ENCODE results near the gene ZNF555.

The ZNF555 gene

DNA sequence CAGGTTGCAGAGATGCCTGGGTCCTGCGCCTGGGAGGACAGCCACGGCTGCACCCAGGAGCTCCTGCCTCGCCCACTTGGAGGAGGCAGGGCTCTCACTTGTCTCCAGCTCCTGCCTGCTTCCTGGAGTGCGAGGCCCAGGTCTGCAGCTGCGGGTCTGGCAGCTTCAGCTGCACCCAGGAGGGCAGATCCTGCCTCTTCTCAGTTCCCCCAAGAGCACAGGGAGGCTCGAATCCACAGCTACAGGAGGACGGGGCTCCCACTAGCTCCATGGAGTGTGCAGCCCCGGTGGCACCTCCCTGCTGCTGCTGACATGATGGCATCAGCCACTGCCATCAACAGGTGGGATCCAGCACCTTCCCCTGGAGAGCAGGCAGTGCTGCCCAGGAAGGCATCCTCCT is 17.1 kb upstream of the ZNF555 start:
- DNase-seq (ENCODE audit: low read depth, low spot score) = no peak

DNA sequence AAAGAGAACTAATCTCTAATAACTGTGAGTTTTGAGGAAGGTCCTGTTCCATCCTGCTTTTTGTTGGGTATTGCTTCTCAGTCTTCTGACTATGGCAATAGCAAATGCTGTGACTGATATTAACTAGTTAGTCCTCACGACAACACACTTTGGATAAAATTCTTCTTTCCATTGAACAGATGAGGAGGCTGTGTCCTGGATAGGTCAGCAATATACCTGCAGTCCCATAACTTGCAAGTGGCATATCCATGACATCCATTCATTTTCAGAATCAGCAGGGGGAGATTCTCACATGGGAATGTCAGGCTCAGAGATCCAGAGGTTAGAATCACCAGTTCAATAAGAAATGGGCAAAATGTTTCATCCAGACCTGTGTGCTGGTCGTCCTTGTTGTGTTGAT is 14.3 kb upstream of the ZNF555 start:
- DNase-seq (ENCODE audit: low read depth, low spot score) = no peak

GRCh38 chr19:2827840-2828489 is 13.3 kb upstream of the ZNF555 start:
- DNase-seq (ENCODE audit: low read depth, low spot score) = no peak

DNA sequence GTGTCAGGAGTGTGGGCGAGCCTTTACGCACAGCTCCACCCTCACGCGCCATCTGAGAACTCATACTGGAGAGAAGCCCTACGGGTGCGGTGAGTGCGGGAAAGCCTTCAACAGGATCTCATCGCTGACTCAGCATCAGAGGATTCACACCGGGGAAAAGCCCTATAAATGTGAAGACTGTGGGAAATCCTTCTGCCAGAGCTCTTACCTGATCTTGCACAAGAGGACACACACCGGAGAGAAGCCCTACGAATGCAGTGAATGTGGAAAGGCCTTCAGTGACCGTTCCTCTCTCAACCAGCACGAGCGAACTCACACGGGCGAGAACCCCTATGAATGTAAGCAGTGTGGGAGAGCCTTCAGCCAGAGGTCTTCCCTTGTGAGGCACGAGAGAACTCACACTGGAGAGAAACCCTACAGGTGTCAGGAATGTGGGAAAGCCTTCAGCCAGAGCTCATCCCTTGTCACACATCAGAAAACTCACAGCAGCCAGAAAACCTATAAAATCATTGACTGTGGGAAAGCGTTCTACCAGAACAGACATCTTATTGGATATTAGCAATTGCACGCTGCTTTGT is 6.9 kb upstream of the ZNF555 start:
- DNase-seq (ENCODE audit: low read depth, low spot score) = no peak

GRCh38 chr19:2837430-2837829 is 3.8 kb upstream of the ZNF555 start:
- no peak for DNase-seq (ENCODE audit: low read depth, low spot score)

GRCh38 chr19:2841855-2842574 is 740 bp downstream of the ZNF555 start:
- no peak for DNase-seq (ENCODE audit: low read depth, low spot score)

GRCh38 chr19:2845107-2845506 is 3.8 kb downstream of the ZNF555 start:
- DNase-seq (ENCODE audit: low read depth, low spot score) = no peak

DNA sequence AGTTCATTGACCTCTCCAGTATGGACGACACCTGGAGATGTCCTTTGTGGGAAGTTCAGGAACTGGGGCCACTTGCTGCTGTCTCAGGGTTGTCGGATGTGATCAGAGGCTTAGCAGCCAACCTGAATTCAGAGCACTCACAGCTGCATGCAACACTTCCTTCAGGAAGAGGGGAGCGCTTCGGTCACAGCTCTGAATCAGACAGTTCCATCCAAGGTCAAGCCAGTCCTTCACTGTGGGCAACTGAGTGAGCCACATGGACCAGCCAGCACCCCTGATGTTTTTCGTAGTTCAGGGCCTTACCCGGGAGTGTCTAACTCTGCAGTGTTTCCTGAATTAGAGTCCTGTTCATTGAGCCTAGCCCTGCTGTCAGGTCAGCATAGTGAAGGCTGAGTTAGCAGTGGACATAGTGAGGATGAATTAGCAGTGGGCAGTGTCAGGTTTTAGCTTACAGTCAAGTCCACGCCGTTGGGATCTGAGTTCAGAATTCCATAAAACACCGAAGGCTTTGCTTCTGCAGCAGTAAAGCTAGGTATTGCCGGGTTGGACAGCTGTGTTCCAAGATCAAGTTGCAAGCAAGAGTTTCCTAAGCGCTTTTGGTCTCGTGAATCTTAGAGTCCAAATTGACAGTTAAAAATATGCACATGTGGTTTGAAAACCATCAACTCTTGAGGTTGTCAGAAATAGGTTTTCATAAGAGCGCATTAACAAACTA is 5.1 kb downstream of the ZNF555 start:
- no peak for DNase-seq (ENCODE audit: low read depth, low spot score)

- no peak for DNase-seq (ENCODE audit: low read depth, low spot score)
These were observed 6.2 kb downstream of the ZNF555 start for GRCh38 chr19:2847507-2847906.

DNA sequence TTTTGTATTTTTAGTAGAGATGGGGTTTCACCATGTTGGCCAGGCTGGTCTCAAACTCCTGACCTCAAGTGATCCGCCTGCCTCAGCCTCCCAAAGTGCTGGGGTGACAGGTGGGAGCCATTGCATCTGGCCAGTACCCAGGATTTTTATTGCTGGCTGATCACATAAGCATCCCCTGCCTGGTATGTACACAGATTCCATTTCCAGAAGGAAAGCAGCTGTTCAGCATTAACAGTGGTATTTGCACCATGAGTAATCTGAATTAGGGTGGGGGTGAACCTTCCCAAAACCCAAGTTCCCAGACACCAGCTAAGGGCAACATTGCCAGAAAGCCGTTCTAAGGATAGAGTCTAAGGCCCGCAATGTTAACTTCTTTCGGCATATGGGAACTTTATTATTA is 7.3 kb downstream of the ZNF555 start:
- no peak for DNase-seq (ENCODE audit: low read depth, low spot score)

DNA sequence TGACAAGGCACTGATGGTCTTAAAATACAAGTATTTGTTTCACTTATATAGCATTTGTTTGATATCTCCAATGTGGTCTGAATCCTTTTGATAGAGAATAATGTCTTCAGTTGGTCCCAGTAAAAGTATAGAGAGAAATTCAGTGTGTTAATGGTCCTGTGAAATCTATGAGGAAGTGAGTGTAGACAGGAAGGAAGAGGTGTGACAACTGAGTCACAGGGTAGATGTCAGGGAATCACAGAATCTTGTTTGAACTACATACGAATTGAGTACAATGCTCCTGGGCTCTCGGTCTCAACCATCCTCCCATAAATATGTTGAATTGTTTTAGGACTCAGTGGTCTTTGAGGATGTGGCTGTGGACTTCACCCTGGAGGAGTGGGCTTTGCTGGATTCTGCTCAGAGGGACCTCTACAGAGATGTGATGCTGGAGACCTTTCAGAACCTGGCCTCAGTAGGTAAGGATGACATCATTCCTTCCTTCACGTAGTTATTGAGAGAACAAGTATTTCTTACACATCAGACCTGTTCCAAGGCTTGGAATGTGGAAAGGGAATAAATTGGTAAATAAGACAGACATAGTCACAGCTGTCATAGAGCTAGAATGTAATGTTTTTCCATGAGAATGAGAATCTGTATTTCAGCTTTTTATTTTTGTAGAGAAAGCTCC is 9.1 kb downstream of the ZNF555 start:
- no peak for DNase-seq (ENCODE audit: low read depth, low spot score)

GRCh38 chr19:2852598-2852997 is 11.3 kb downstream of the ZNF555 start:
- no peak for DNase-seq (ENCODE audit: low read depth, low spot score)

DNA sequence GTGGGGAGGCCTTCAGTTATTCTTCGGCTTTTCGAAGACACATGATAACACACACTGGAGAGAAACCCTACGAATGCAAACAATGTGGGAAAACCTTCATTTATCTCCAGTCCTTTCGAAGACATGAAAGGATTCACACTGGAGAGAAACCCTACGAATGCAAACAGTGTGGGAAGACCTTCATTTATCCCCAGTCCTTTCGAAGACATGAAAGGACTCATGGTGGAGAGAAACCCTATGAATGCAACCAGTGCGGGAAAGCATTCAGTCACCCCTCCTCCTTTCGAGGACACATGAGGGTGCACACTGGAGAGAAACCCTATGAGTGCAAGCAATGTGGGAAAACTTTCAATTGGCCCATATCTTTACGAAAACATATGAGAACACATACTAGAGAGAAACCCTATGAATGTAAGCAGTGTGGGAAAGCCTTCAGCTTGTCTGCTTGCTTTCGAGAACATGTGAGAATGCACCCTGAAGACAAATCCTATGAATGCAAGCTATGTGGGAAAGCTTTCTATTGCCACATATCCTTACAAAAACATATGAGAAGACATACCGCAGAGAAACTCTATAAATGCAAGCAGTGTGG is 11.8 kb downstream of the ZNF555 start:
- DNase-seq (ENCODE audit: low read depth, low spot score) = no peak

- no peak for DNase-seq (ENCODE audit: low read depth, low spot score)
These were observed 13.6 kb downstream of the ZNF555 start for GRCh38 chr19:2854849-2855248.

- no peak for DNase-seq (ENCODE audit: low read depth, low spot score)
These were observed 15.3 kb downstream of the ZNF555 start for GRCh38 chr19:2856457-2857050.

- no peak for DNase-seq (ENCODE audit: low read depth, low spot score)
These were observed 17.6 kb downstream of the ZNF555 start for GRCh38 chr19:2858864-2859263.

DNA sequence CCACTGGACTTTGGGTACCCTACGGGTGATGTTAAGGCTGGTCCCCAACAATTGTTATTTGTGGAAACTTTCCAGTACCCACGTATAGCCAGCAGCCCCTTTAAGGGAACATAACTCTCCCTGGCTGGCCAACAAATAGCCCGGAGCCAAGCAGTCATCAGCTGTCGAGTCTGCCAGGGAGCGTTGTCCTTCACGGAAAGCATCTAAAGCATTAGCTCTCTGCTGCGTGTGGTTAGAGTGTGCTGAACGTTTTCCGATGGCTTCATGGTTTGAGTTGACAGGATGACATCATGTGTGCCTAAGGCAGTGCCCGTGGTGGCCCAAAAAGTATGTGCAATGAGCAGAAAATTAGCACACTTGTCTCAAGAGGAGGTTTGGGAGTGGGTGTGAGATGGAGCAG is 22.5 kb downstream of the ZNF555 start:
- DNase-seq (ENCODE audit: low read depth, low spot score) = no peak

- no peak for DNase-seq (ENCODE audit: low read depth, low spot score)
These were observed 24.2 kb downstream of the ZNF555 start for GRCh38 chr19:2865334-2866100.

DNA sequence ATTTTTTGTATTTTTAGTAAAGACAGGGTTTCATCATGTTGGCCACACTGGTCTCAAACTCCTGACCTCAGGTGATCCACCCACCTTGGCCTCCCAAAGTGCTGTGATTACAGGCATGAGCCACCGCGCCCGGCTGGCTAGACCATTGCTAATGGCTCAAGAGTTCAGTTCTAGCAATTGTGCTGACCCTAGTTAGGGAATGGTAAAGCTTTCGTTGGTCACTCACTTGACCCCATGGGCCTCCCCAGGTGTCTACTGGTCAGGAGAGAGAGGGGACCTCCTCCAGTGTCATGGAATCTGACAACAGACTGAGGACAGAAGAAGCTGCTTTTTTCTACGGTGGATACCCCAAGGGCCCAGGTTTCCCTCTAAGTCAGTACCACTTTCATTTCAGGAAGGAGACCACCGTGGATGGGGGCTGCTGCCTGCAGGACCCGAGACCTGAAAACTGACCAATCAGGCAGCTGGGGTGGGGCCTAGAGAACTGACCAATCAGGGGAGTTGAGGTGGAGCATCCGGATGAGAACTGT is 25.3 kb downstream of the ZNF555 start:
- DNase-seq (ENCODE audit: low read depth, low spot score) = no peak

Measured in activated CD4-positive, CD25-positive, alpha-beta regulatory T cell treated with anti-CD3 and anti-CD28 coated beads, Interleukin-2, amount 50 U/mL, for 16 hours (primary cell).